IPS-11a (cell line): ENCODE data around the gene CYP1A2.

ENCODE experiments used
- H3K4me3 ChIP-seq: one replicate; pipeline ENCODE4 v1.5.1; 2013; ENCODE audit warnings: low read depth, low read length, control low read depth

Gene CYP1A2

GRCh38 chr15:74802862-74803447 is 54.3 kb downstream of the CYP1A2 start:
- H3K4me3 ChIP-seq, result no peak overlapping the region

GRCh38 chr15:74804935-74805334 is 56.3 kb downstream of the CYP1A2 start:
- H3K4me3 ChIP-seq, result no peak overlapping the region
